Measurements from ENCODE around the gene GMDS.

- TF ChIP-seq CTCF (IDR thresholded peaks at IDR 0.05) = no peak
- no peak for TF ChIP-seq MXI1 (IDR thresholded peaks at IDR 0.05; ENCODE audit: low read depth, low read length)
- no peak for TF ChIP-seq POLR2AphosphoS5 (IDR thresholded peaks at IDR 0.05; ENCODE audit: low read depth, low read length)
- TF ChIP-seq USF1 (IDR thresholded peaks at IDR 0.05; ENCODE audit: borderline replicate concordance, low read depth) = no peak
- no peak for TF ChIP-seq REST (IDR thresholded peaks at IDR 0.05; ENCODE audit: low read depth, low read length)
- no peak for TF ChIP-seq MAX (IDR thresholded peaks at IDR 0.05; ENCODE audit: low read depth)
- TF ChIP-seq USF2 (IDR thresholded peaks at IDR 0.05; ENCODE audit: borderline replicate concordance, low read depth, low read length) = no peak
- TF ChIP-seq SMC3 (IDR thresholded peaks at IDR 0.05; ENCODE audit: low read depth, low read length) = no peak
- no peak for TF ChIP-seq TAF1 (IDR thresholded peaks at IDR 0.05; ENCODE audit: borderline replicate concordance, low read depth, low read length)
Measured at GRCh38 chr6:2078888-2079287, 166.5 kb downstream of the GMDS start.

All from SK-N-SH (cell line).